ENCODE data around the gene EFCAB5. TPM values are rescaled to one million over a fixed set of nuclear protein-coding genes. Genes with fewer than 3 reads are reported as not detected.
"Not testable (repeated sequence)": the region's sequence is repeated elsewhere in the genome, so short reads cannot be mapped to it uniquely, and the experiment has no call there.

Gene EFCAB5
- total RNA-seq, 2 experiments from 2014 or later, result 0.24 to 0.48 TPM

DNA sequence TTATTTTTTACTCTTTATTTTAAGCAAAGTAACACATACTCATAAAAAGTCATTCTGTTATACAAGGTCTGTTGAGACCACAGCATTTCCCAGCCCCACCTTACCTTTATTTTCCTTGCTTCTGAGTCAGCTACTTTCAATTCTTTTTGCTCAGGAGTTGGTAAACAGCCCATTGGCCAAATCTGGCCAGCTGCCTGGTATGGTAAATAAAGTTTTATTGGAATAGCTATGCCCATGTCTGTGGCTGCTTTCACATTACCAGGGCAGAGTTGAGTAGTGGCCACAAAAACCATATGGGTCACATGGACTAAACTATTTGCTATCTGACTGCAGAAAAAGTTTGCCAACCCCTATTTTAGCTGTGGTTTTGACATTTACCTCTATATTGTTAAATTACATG is 171.8 kb downstream of the EFCAB5 start:
- DNase-seq, result peak; percentile 35
- Mint-ChIP-seq H3K27ac (no peak overlapping the region), H3K27me3 (peaks cover 2% of the 10 kb centered on the region), H3K9me3 (no peaks in the 10 kb centered on the region), H3K4me1 (ENCODE audit: low read depth) (peaks cover 15% of the 10 kb centered on the region), H3K4me3 (no peak overlapping the region), H3K36me3 (peaks cover 5% of the 10 kb centered on the region)
- intact Hi-C loops (cut with micrococcal nuclease), result no loop called here
- ChIA-PET CTCF (interaction anchor here (1.2 to 4.5 kb wide), 8 partner anchors 9 to 228 kb away, joined by 3 to 52 read pairs (median 8); no protein-coding TSS in a partner anchor), POLR2A (interaction anchor here (1.3 kb wide), 1 partner anchor 223 kb away, joined by 3 read pairs; no protein-coding TSS in a partner anchor)

DNA sequence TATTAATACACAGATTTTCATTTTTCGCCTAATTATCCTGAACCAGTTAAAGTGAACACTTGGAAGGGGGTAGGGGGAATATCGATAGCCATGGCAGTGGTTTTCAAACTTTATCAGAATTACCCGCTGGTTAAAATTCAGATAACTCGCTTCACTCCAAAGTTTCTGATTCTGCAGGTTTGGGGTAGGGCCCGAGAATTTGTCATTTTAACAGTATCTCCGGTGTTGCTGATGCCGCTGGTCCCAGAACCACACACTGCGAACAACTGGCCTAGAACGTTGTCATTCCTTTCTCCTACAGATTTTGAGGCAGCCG is 174.9 kb downstream of the EFCAB5 start:
- no peak for DNase-seq
- peaks cover 19% of the 10 kb centered on the region for H3K36me3 Mint-ChIP-seq
- H3K4me1 Mint-ChIP-seq (ENCODE audit: low read depth), result peaks cover 38% of the 10 kb centered on the region
- H3K27me3 Mint-ChIP-seq, result no peaks in the 10 kb centered on the region
- POLR2A ChIA-PET, result interaction anchor here (0.7 kb wide), 1 partner anchor 864 kb away, joined by 3 read pairs; no protein-coding TSS in a partner anchor
- intact Hi-C loops (cut with micrococcal nuclease), result loop anchor here (1.0 to 5.0 kb wide), 3 partner anchors 176 to 361 kb away; partner anchors contain the start of genes BLMH and GOSR1
- H3K9me3 Mint-ChIP-seq, result no peaks in the 10 kb centered on the region
- CTCF ChIA-PET, result interaction anchor here (0.7 to 1.3 kb wide), 3 partner anchors 9 to 220 kb away, joined by 3 to 6 read pairs (median 4); no protein-coding TSS in a partner anchor
- peak overlapping the region; percentile 96 for H3K4me3 Mint-ChIP-seq
- peak overlapping the region; percentile 99 for H3K27ac Mint-ChIP-seq

DNA sequence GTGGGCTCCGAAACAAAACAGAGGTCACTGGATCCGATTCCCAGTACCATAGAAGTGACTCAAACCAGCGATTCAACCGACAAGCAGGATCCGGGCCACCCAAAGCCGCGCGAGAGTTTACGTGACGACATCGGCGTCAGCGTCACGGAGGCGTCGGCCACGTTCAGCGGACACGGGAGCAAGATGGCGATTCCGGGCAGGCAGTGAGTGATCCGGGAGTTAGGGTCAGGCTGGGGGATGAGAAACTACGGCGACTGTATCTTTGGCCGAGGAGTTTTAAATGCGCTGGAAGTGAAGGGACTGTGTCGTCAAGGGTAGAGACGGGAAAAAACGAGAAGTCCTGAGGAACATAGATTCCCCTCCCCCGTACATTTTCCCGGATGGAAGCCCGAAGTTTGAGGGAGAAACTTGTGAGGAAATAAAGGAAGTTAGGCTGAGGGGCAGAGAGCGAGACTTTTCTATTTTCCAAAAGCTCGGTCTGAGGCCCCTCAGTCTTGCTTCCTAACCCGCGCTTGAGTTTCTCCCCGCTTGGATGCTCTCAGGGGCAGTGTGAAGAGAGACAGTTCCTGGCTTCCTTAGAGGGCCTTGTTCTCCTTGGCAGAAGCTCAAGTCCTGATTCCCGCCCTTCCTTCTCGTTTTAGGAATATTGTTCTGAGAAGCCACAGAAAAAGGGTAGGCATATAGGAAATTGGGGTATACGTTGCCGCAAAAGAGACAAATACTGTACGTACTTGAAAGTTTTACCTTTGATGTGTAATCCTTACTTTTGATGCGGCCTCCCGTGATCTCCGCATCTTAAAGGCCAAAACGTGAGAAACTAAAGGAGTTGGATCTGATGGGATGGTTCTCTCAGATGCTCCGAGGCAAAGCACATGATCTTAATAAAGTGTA is 175.5 kb downstream of the EFCAB5 start, which contains the start of gene NSRP1:
Gene NSRP1 (plus strand): TSS at position 156 of the 891 bp plus-strand sequence. CDS start 28 bp downstream, at position 184.
- POLR2A ChIA-PET, result interaction anchor here (0.6 to 1.7 kb wide), 4 partner anchors 175 to 219 kb away, joined by 3 to 6 read pairs (median 5); partner anchors contain the start of genes BLMH and SSH2
- Mint-ChIP-seq H3K4me3 (peak within 1 kb of the TSS; percentile 96), H3K36me3 (peaks cover 22% of the 10 kb centered on the region), H3K27me3 (no peaks in the 10 kb centered on the region), H3K9me3 (no peaks in the 10 kb centered on the region), H3K4me1 (ENCODE audit: low read depth) (peaks cover 41% of the 10 kb centered on the region), H3K27ac (peak within 1 kb of the TSS; percentile 99)
- DNase-seq, result peak; percentile 97
- intact Hi-C loops (cut with micrococcal nuclease), result loop anchor here (1.0 to 5.0 kb wide), 3 partner anchors 175 to 360 kb away; partner anchors contain the start of genes BLMH and GOSR1
- CTCF ChIA-PET, result interaction anchor here (0.7 to 2.6 kb wide), 6 partner anchors 9 to 220 kb away, joined by 3 to 22 read pairs (median 5); no protein-coding TSS in a partner anchor

DNA sequence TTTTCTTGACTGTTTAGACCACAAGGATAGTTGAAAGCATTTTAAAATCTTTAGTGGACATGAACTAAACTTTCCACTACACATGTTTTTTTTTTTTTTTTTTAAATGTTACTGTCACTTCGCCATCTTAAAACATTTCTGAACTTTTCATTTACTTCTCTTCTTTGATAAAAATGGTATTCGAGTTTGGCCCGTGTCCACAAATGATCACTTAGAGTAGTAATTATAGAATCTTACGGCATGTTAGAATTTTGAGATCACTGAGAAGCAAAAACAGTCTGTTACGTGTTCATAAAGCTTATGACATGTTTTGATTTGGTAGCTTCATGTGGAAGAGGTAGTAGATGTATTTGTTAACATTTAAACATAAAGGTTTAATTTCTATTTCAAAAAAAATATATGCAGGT is 176.2 kb downstream of the EFCAB5 start:
- CTCF ChIA-PET, result interaction anchor here (0.8 to 2.6 kb wide), 6 partner anchors 8 to 222 kb away, joined by 3 to 22 read pairs (median 6); no protein-coding TSS in a partner anchor
- H3K27ac Mint-ChIP-seq, result peak overlapping the region; percentile 99
- peak overlapping the region; percentile 96 for H3K4me3 Mint-ChIP-seq
- no peaks in the 10 kb centered on the region for H3K9me3 Mint-ChIP-seq
- H3K36me3 Mint-ChIP-seq, result peaks cover 25% of the 10 kb centered on the region
- POLR2A ChIA-PET, result interaction anchor here (0.6 to 1.7 kb wide), 4 partner anchors 174 to 219 kb away, joined by 3 to 6 read pairs (median 5); partner anchors contain the start of genes BLMH and SSH2
- H3K27me3 Mint-ChIP-seq, result no peaks in the 10 kb centered on the region
- H3K4me1 Mint-ChIP-seq (ENCODE audit: low read depth), result peaks cover 43% of the 10 kb centered on the region
- no peak for DNase-seq
- intact Hi-C loops (cut with micrococcal nuclease), result loop anchor here (5.0 kb wide), 2 partner anchors 175 to 360 kb away; partner anchors contain the start of genes BLMH and GOSR1

DNA sequence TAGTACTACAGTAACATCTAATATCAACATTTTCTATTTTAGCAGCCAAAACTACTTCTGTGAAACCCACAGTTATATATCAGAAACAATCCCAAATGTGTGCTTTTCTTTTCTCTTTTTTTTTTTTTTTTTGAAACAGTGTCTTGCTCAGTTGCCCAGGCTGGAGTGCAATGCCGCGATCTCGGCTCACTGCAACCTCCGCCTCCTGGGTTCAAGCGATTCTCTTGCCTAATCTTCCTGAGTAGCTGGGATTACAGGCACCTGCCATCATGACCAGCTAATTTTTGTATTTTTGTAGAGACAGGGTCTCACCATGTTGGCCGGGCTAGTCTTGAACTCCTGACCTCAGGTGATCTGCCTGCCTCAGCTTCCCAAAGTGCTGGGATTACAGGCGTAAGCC is 177.2 kb downstream of the EFCAB5 start:
- DNase-seq, H3K9me3 Mint-ChIP-seq, H3K27me3 Mint-ChIP-seq, H3K4me3 Mint-ChIP-seq: not testable (repeated sequence)
- ChIA-PET CTCF (interaction anchor here (0.7 to 2.6 kb wide), 6 partner anchors 9 to 221 kb away, joined by 3 to 22 read pairs (median 6); no protein-coding TSS in a partner anchor), POLR2A (interaction anchor here (1.3 kb wide), 1 partner anchor 212 kb away, joined by 4 read pairs; no protein-coding TSS in a partner anchor)
- Mint-ChIP-seq H3K4me1 (ENCODE audit: low read depth) (peaks cover 38% of the 10 kb centered on the region), H3K36me3 (peaks cover 26% of the 10 kb centered on the region), H3K27ac (peak overlapping the region; percentile 99)
- intact Hi-C loops (cut with micrococcal nuclease), result loop anchor here (5.0 kb wide), 2 partner anchors 174 to 359 kb away; partner anchors contain the start of genes BLMH and GOSR1

DNA sequence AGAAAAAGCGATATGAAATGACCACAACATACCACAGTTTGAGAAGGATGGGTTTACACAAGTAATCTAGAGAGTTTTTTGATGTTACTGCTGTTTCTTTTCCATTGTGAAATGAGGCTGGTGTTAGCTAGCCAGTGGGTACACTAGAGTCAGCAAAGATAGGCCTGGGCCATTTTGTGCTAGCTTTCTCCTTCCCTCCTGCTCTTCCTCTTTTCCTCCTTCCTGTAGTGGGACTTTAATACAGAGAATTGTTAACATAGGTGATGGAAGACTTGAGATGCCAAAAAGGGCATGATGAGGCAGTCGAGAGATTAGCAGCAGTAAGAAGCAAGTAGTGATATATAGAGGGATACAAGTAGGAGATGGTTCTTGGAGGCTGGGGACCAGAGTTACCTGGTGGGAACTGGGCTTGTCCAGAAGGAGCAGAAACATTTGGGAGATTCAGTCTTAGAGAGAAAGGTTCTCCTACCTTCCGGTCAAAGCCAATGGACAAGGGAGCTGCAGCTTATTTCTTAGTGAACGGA is 182.9 kb downstream of the EFCAB5 start:
- Mint-ChIP-seq H3K36me3 (peaks cover 19% of the 10 kb centered on the region), H3K27ac (no peak overlapping the region), H3K4me1 (ENCODE audit: low read depth) (peaks cover 34% of the 10 kb centered on the region), H3K9me3 (no peaks in the 10 kb centered on the region), H3K4me3 (no peak overlapping the region), H3K27me3 (no peaks in the 10 kb centered on the region)
- no peak for DNase-seq
- intact Hi-C loops (cut with micrococcal nuclease), result loop anchor here (10.0 kb wide), 1 partner anchor 50 kb away; no protein-coding TSS in a partner anchor
- CTCF ChIA-PET, result interaction anchor here (0.7 to 4.4 kb wide), 25 partner anchors 10 to 310 kb away, joined by 3 to 137 read pairs (median 4); partner anchors contain the start of genes SLC6A4 and TMIGD1
- POLR2A ChIA-PET, result no interaction called here

DNA sequence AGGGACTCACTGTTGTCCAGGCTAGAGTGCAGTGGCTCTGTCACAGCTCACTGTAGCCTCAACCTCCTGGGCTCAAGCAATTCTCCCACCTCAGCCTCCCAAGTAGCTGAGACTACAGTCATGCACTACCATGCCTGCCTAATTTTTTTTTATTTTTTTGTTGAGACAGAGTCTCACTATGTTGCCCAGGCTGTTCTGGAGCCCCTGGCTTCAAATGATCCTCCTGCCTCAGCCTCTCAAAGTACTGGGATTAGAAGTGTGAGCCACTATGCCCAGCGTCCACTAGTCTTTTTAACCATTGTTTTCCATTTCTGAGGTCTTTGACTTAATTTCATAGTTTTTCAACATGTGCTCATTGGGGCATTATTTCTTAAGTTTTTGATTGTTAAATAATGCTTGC is 188.7 kb downstream of the EFCAB5 start:
- no peak for DNase-seq
- POLR2A ChIA-PET, result no interaction called here
- peaks cover 17% of the 10 kb centered on the region for H3K4me1 Mint-ChIP-seq (ENCODE audit: low read depth)
- CTCF ChIA-PET, result no interaction called here
- intact Hi-C loops (cut with micrococcal nuclease), result no loop called here
- no peaks in the 10 kb centered on the region for H3K9me3 Mint-ChIP-seq
- peaks cover 19% of the 10 kb centered on the region for H3K36me3 Mint-ChIP-seq
- H3K27me3 Mint-ChIP-seq, result no peaks in the 10 kb centered on the region
- H3K4me3 Mint-ChIP-seq, result no peak overlapping the region
- no peak overlapping the region for H3K27ac Mint-ChIP-seq

DNA sequence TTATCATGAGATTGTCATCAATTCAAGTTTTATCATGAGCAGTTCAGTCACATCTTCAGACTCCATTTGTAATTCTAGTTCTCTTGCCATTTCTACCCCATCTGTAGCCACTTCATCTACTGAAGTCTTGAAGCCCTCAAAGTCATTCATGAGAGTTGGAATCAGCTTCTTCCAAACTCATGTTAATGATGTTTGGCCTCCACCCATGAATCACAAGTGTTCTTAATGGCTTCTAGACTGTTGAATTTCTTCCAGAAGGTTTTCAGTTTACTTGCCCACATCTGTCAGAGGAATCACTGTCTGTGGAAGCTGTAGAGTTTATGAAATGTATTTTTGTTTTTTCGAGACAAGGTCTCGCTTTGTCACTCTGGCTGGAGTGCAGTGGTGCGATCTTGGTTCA is 191.2 kb downstream of the EFCAB5 start:
- Mint-ChIP-seq H3K9me3 (no peaks in the 10 kb centered on the region), H3K36me3 (peaks cover 17% of the 10 kb centered on the region), H3K4me1 (ENCODE audit: low read depth) (peaks cover 11% of the 10 kb centered on the region), H3K27me3 (no peaks in the 10 kb centered on the region), H3K27ac (no peak overlapping the region), H3K4me3 (no peak overlapping the region)
- ChIA-PET CTCF (interaction anchor here (2.2 kb wide), 1 partner anchor 28 kb away, joined by 10 read pairs; no protein-coding TSS in a partner anchor), POLR2A (no interaction called here)
- no peak for DNase-seq
- intact Hi-C loops (cut with micrococcal nuclease), result no loop called here

DNA sequence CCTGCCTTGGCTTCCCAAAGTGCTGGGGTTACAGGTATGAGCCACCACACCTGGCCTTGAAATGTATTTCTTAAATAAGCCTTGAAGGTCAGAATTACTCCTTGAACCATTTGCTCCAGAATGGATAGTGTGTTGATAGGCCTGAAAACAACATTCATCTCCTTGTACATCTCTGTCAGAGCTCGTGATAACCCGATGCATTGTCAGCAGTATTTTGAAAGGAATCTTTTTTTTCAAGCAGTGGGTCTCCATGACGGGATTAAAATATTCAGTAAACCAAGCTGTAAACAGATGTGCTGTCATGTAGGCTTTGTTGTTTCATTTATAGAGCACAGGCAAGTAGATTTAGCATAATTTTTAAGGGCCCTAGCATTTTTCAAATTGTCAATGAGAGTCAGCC is 191.8 kb downstream of the EFCAB5 start:
- Mint-ChIP-seq H3K27ac (no peak overlapping the region), H3K27me3 (no peaks in the 10 kb centered on the region), H3K36me3 (peaks cover 17% of the 10 kb centered on the region), H3K4me1 (ENCODE audit: low read depth) (peaks cover 11% of the 10 kb centered on the region), H3K4me3 (no peak overlapping the region), H3K9me3 (no peaks in the 10 kb centered on the region)
- no peak for DNase-seq
- ChIA-PET POLR2A (no interaction called here), CTCF (interaction anchor here (1.2 to 2.2 kb wide), 4 partner anchors 8 to 204 kb away, joined by 3 to 10 read pairs (median 6); no protein-coding TSS in a partner anchor)
- intact Hi-C loops (cut with micrococcal nuclease), result no loop called here

DNA sequence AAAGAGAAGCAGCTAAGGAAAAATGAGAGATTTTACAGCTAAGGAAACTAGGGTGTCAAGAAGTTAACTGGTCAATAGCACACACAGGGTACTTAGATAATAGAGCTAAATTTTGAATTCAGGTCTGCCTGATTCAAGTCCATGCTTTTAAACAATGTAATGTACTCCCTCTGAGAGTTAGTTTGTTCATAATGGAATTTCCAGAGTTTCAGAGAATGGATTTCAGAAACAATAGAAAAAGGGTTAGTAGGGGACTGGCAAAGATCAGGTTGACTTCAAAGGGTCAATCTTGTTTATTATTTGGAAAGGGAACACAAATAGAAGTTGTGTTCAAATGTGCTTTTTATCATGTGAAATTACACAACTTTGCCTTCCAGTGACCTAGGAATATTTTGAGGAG is 193.1 kb downstream of the EFCAB5 start:
- Mint-ChIP-seq H3K36me3 (peaks cover 22% of the 10 kb centered on the region), H3K27ac (no peak overlapping the region), H3K4me3 (no peak overlapping the region), H3K9me3 (no peaks in the 10 kb centered on the region), H3K27me3 (no peaks in the 10 kb centered on the region), H3K4me1 (ENCODE audit: low read depth) (peaks cover 14% of the 10 kb centered on the region)
- DNase-seq, result no peak
- ChIA-PET CTCF (interaction anchor here (1.2 to 2.2 kb wide), 3 partner anchors 10 to 30 kb away, joined by 3 to 10 read pairs (median 9); no protein-coding TSS in a partner anchor), POLR2A (no interaction called here)
- intact Hi-C loops (cut with micrococcal nuclease), result no loop called here

DNA sequence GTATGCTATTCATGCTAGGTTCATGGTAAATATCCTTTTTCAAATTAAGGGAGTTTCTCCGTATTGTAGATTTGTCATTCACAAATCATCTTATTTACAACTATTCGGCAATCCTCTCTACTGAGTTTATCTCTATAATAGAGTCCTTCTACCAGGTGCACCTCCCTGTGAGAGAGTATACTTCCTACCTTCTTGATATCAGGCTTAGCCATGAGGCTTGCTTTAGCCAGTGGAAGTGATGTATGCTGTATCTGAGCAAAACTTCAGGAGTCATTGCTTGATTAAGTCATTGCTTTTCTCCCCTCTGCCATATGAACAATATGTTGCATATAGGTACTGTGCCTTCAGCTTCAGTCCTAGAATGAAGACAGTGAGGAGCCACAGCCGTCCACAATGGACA is 195.7 kb downstream of the EFCAB5 start:
- intact Hi-C loops (cut with micrococcal nuclease), result no loop called here
- Mint-ChIP-seq H3K4me1 (ENCODE audit: low read depth) (peaks cover 11% of the 10 kb centered on the region), H3K4me3 (no peak overlapping the region), H3K27ac (no peak overlapping the region), H3K9me3 (no peaks in the 10 kb centered on the region), H3K27me3 (no peaks in the 10 kb centered on the region), H3K36me3 (peaks cover 21% of the 10 kb centered on the region)
- CTCF ChIA-PET, result no interaction called here
- no peak for DNase-seq
- POLR2A ChIA-PET, result no interaction called here

Data from activated CD4-positive, alpha-beta memory T cell treated with anti-CD3 and anti-CD28 coated beads for 36 hours (primary cell).